Lung microvascular endothelial cell (primary cell): ENCODE results near the gene LYPLA2. TPM values are rescaled to one million over a fixed set of nuclear protein-coding genes. Genes with fewer than 3 reads are reported as not detected.
"Not testable (repeated sequence)": the region's sequence is repeated elsewhere in the genome, so short reads cannot be mapped to it uniquely, and the experiment has no call there.

Experiments
- DNase-seq, 2 donors: peaks; one replicate each; pipeline versions ENCODE4 v3.0.0 to v3.0.0-alpha.2; 2010; ENCODE audit warnings: low read depth in 2 of 2
- total RNA-seq: library from RNA; depleted of rRNA; stranded (reverse); fragments of >200 nt; gene quantifications from 2 replicates; pipeline ENCODE4 v1.2.1, GENCODE V29; 2014

LYPLA2 gene
- total RNA-seq, 1 donor from 2014 or later: 92.7 TPM

DNA sequence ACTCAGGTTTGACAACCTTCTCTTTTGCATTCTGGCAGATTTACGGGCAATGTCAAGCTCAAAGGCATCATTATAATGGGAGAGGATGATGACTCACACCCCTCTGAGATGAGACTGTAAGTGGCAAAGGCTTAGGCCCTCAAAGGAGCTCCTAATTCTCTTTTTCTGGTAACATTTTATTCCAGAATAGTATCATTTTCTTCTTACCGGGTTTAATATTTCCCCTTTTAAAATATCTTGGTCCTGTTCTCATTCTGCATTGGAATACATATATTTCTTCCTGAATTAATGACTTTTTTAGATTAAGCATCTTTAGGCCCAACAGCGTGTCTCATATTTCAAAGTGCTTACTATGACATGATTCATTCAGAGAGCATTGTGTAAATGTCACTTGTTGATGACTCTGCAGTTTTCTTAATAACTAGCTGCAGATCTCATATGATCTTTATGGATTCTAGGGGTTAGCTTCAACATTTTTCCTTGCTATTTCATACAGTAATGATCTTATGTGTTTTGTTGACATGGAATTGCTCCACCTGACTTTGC, 11.0 kb upstream of the LYPLA2 start:
- DNase-seq: peak in 1 of 2 donors; percentile 44

DNA sequence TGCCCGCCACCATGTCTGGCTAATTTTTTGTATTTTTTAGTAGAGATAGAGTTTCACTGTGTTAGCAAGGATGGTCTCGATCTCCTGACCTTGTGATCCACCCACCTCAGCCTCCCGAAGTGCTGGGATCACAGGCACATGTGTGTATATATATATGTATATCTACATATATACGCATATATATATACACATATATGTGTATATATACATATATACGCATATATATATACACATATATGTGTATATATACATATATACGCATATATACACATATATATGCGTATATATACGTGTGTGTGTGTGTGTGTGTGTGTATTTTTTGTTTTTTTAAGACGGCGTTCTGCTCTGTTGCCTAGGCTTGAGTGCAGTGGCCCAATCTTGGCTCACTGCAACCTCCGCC, 7.8 kb upstream of the LYPLA2 start:
- not testable (repeated sequence) for DNase-seq

DNA sequence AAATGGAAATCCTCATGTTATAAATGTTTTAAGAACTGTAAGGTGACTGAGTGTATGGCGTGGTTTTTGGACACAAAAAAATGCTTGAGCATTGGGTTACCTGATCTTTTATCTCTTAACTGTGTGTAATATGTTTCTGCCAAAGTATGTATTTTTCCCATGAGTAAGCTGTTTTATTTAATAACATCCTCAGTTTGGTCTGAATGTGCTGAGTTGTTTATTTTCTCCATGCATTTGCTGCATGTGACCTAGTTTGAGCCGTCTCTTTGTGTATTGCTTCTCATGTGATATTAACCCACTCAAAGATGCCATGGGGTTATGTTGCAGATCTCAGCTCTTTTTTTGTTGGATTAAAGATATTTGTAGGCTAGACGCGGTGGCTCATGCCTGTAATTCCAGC, 6.1 kb upstream of the LYPLA2 start:
- DNase-seq: no peak

DNA sequence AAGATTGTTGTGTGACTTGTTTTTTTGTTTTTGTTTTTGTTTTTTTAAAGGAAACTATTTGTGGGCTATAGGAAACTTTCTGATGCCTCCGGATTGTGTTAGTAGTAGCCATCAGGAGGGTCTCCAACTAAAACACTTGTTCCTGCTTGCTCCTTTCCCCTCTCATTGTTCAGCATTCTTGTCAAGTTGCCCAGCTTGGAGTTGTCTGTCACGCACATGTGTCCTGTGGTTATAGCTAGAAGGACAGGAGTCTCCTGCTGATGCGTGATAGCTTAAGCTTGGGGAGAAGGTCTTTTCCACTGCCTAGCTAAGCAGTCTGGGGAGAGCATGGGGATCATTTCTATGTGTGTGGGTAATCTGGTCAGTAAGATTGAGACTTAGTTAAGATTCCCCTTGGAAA, 3.2 kb upstream of the LYPLA2 start:
- peak in 1 of 2 donors; percentile 66 for DNase-seq

DNA sequence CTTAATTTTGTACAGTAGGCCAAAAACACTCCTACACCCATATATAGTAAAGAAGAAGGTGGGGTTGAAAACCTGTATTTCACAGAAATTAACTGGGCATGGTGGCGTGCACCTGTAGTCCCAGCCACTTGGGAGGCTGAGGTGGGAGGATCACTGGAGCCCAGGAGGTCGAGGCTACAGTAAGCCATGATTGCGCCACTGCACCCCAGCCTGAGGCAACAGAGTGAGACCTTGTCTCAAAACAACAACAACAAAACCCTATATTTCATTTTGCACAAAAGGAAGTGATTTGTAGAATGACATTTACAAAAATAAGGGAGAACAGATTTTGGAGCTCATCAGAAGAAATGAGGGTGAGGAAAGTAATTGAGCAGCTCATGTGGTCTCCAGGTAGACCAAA, 2.2 kb upstream of the LYPLA2 start:
- DNase-seq: no peak

DNA sequence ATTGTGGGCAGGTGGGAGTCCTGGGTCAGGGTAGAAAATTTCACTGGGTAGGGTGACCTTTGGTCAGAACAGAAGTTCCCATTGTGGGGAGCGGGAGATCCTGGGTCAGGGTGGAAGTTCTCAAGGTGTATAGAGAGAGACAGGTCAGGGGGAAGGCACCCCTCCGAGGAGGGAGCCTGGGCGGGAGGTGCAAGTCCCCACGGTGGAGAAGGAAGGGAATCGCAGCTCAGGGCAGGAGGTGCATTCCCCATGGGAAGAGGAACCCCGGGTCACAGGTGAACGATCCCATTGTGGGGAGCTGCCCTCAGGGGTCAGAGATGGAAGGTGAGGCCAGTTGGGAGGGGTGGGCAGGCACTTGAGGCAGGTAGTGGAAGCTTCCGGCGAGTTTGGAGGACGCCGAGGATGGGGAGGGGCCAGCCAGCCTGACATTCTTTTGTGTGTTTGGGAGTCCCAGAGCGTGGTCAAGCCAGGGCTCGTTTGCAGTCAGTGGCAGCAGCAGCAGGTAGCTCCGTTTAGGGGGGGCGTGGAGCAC, 637 bp downstream of the LYPLA2 start:
- DNase-seq: peak; percentile 29 to 37

DNA sequence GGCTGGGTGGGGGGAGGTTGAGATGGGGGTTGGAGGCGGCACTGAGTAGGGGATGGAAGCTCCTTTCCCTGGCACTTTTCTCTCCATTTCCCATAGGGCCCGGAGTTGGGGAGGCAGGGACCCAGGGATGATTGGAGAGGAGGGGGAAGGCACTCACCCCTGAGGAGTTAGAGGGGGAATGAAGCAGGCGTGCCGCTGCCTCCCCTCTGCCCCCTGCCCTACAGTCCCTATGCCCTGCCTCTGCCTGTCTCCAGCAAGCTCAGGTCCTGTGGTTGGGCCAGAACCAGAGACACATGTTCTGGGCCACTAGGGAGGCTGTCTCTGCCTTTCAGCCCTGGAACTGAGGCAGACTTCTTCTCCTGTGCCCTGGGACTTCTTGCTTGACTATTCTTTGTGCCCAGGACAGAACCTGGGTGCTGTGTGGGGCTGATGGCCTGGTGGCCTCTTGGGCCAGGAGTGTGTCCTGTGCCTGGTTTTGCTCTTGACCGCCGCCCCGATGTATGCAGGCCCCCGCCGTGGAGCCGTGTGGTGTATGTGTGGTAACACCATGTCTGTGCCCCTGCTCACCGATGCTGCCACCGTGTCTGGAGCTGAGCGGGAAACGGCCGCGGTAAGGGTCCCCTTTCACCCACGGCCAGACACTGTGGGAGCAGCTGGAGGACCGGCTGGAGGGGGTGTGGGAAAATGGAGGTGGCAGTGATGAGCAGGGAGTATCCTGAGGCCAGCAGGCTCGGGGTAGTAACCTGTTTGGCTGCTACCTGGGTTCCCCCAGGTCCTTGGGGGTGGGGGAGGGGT, 1.4 kb downstream of the LYPLA2 start:
- DNase-seq: no peak

DNA sequence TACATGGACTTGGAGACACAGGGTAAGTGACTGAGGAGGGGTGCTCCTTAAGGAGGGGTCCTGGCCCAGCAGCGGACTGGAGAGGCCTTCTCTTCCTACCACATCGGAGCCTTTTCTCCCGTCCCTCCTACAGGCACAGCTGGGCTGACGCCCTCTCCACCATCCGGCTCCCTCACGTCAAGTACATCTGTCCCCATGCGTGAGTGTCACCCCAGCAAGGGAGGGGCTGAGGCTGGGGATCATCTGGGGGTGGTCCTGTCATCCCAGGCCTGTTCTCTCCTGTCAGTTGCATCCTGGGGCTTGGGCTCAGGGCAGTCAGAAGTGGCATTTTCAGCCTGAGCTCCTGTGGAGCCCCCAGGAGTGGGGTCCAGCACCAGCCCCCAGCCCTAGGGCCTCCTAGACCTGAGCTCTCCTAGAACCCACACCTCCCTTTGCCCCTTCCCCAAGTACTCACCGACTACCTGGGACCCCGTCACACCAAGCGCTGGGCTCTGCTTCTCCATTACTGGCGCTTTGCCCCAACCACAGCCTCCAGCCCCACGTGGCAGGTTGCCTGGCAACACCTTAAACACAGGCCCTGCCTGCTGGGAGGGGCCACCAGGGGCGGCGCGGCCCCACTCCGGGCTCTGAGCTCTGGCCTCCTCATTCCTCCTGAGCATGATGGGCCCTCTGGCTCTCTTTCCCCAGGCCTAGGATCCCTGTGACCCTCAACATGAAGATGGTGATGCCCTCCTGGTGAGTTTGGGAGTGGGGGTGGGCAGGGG, 2.3 kb downstream of the LYPLA2 start:
- peak; percentile 53 to 54 for DNase-seq

DNA sequence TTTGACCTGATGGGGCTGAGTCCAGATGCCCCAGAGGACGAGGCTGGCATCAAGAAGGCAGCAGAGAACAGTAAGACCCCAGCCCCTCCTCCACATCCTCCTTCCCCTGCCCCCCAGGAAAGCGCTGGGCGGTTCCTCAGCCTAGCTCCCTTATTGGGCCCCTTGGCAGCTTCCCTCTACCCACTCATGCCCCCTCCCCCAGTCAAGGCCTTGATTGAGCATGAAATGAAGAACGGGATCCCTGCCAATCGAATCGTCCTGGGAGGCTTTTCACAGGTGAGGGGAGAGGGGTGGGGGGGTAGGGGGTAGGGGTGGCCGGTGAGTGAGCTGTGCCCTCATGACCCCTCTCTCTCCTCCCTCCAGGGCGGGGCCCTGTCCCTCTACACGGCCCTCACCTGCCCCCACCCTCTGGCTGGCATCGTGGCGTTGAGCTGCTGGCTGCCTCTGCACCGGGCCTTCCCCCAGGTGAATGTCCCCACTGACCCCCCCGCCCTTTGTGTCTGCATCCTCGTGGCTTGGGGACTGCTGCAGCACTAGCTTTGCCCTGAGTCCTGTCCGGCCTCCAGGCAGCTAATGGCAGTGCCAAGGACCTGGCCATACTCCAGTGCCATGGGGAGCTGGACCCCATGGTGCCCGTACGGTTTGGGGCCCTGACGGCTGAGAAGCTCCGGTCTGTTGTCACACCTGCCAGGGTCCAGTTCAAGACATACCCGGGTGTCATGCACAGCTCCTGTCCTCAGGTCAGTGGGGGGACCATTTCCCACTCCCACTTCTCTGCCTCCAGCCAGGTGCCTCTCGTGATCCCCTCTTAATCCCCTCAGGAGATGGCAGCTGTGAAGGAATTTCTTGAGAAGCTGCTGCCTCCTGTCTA, 3.2 kb downstream of the LYPLA2 start:
- no peak for DNase-seq

DNA sequence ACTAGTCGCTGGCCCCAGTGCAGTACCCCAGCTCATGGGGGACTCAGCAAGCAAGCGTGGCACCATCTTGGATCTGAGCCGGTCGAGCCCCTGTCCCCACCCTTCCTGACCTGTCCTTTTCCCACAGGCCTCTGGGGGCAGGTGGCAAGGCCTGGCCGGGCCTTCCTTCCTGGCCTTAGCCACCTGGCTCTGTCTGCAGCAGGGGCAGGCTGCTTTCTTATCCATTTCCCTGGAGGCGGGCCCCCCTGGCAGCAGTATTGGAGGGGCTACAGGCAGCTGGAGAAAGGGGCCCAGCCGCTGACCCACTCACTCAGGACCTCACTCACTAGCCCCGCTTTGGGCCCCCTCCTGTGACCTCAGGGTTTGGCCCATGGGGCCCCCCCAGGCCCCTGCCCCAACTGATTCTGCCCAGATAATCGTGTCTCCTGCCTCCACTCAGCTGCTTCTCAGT, 3.8 kb downstream of the LYPLA2 start:
- not testable (repeated sequence) for DNase-seq

DNA sequence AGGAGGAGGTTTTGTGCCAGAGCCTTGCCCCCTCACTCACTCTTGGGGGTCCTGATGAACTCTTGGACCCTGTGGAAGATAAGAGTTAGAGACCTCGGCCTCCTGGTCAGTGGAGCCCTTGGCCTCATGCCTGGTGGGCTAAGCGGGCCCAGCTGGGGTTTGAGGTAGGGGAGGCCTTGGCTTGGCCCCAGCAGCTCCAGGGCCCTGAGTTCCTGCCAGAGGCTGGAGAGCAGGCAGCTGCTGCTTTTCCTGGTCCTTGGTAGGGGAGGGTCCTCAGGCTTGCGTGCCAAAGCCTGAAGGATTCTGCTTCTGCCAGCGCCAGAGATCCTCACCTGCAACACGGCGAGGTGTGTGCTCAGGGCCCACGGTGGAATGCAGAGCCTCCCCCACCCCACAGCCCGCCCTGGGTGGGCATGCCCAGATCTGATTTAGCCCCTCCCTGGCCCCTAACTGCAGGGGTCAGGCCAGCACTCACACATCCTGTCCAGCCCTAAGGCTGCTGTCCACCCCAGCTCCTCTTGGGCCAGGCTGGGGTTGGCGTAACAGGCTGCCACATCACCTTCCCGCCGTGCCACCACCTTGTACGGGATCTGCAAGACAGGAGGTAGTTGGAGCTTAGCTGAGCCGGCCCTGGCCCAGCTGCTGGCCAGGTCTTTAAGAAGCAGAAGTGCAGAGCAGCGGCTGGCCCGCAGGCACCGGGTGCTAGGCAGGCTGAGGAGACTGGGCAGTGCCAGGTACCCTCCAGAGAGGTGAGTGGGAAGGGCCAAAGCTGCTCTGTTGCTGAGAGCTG, 4.9 kb downstream of the LYPLA2 start:
- no peak for DNase-seq

DNA sequence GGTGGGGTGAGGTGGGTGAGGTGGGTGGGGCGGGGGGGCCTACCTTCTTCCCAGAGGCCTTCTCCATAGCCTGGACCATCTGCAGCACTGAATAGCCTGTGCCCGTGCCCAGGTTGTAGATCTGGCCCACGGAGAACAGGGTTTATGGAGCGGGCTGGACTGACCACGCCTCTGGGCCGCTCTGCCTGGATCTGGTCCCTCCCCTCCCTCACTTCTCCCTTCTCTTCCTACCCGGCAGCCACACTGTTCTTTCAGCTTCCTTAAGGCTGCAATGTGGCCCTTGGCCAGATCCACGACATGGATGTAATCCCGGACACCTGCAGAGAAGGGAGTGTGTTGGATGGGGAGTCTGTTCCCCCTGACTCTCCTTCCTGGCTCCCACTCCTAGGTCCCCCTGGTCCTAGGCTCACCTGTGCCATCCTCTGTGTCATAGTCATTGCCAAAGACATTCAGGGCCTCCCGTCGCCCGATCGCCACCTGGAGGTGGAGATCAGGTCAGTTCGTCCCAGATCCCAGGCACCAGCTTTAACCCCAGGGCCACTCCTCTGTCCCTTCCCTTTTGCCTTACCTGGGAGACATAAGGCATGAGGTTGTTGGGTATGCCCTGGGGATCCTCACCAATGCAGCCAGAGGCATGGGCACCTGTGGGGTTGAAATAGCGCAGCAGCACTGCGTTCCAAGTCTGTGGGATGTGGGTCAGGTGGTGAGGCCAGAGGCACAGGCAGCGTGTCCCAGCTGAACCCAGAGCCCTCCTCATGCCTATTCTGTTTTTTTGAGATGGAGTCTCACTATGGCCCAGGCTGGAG, 5.7 kb downstream of the LYPLA2 start:
- DNase-seq: no peak

DNA sequence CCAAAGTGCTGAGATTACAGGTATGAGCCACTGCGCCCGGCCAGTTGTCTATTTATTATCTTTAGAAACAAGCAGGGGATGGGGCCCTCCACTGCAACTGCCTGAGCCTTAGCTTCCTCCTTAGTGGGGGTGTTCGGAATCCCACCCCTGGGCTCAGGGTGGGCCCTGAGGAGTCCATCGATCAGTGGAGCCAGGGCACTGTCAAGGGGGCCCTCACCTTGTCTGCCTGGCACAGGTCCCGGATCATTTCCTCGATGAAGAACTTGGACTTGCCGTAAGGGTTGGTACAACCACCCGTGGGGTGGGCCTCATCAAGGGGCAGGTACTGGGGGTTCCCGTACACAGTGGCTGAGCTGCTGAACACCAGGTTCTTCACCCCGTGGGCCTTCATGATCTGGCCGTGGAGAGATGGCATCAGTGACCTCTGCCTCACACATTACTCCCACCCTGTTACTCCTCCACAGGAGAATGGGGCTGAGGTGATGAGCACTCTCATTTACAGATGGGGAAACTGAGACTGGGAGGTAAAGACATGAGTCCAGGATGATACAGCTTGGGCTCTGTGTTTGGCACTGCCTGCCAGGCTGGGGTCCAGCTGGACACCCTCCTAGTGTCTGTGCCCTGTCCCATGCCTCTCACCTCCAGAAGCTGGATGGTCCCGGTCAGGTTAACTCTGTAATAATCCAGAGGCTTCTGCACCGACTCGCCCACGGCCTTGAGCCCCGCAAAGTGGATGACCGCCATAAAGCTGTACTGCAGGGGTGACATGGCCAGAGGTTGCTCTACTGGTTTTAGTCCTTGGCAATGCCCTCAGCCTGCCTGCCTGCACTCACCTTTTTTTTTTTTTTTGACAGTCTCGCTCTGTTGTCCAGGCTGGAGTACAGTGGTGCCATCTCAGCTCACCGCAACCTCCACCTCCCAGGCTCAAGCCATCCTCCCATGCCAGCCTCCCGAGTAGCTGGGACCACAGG, 6.8 kb downstream of the LYPLA2 start:
- DNase-seq: no peak

DNA sequence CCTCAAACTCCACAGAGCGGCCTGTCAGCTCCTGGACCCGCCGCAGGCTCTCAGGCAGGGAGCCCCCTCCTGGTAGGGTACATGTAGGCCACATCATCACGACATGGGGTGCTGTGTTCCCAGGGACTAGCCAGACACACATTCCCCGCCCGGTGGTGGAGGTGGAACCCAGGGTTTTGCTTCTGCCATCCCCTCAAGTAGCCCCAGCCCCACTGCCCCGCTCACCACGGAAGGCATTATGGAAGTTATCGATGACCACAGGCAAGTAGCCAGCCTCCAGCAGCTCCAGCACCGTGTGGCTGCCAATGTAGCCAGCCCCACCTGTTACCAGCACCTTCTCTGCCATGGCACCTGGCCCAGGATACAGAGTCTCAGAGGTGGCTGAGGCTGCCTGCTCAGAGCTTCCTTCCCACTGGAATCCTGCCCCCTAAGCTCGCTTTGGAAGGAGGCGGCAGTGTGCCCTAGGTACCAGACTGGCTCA, 7.8 kb downstream of the LYPLA2 start:
- DNase-seq: no peak

DNA sequence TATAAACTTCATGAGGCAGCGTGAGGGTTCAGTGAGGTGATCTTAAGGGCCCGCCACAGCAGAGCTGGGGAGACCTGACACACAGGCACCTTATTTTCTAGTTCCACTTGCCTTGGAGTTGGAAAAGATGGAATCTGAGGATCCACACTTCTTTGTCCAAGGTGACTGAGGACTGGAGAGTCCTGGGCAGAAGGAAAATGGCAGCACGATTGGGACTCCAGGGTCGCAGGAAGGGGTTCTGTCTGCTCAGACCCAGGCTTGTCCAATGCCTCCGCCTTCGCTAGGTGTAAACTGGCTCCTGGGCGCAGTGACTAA, 8.3 kb downstream of the LYPLA2 start:
- DNase-seq: no peak

DNA sequence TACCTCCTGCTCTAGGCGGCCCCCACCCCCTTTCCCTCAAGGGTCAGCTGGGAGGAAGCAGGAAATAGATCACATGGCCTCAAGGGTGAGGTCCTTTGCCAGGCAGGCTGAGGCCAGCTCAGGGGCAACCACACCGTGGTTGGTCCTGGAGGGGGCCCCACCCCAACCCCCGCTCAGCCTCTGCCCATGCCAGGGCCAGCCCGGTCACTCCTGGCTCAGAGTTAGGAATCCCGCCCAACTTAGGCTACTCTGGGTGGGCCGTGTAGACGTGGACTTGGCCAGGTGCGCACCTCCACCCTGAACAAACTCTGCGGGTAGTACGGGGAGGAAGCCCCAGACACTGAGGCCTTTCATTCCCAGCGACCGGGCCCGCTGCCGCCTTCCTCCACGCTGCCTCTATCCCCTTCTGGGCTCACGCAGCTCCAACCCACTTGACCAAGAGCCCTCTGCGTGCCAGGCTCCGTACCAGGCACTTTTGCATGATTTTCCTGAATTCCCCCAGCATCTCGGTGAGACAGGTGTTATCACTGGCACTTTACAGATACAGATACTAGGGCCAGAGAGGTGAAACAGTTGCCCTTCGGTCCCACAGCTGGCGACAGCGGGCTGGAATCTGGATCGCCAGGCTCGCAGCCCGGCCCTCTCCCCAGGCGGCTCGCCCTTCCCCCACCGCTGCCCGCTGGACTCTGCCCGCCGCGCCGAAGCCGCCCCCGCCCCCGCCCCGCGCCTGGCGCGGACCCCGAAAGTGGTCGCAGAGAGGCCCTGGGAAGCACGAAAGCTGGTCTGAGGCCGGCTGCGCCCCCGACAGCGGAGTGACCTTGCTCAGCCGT, 8.8 kb downstream of the LYPLA2 start:
- DNase-seq: peak; percentile 62 to 88
